Breast epithelium (tissue), 4 donors: Measurements from ENCODE around the gene CHST8. TPM values are rescaled to one million over a fixed set of nuclear protein-coding genes. Genes with fewer than 3 reads are reported as not detected.
A peak's percentile ranks its signal among the peaks of the same experiment; 100 is the strongest.

ENCODE experiments used
- DNase-seq, 2 donors: peaks; one replicate each; pipeline ENCODE4 v3.0.0-alpha.2; 2019; ENCODE audit warnings: low spot score in 2 of 2
- H3K27ac ChIP-seq, 2 donors: fragments of 200-600 bp; sonication (generic) in 1 of 2; one replicate each; pipeline ENCODE4 v1.5.1; 2016 to 2019; ENCODE audit warnings: mild to moderate bottlenecking in 1 of 2
- H3K27me3 ChIP-seq, 2 donors: fragments of 200-600 bp; sonication (generic) in 1 of 2; one replicate each; pipeline versions ENCODE4 v1.5.1 to v1.6.0; 2017 to 2019; ENCODE audit warnings: control low read depth in 1 of 2, mild to moderate bottlenecking in 1 of 2
- H3K36me3 ChIP-seq: fragments of 200-600 bp; one replicate; pipeline ENCODE4 v1.5.1; 2019
- H3K4me1 ChIP-seq, 2 donors: fragments of 200-600 bp; sonication (generic); one replicate each; pipeline ENCODE4 v1.5.1; 2016 to 2019; ENCODE audit warnings: control low read depth in 1 of 2
- H3K4me3 ChIP-seq, 3 donors: fragments of 200-600 bp; sonication (generic); 1 replicate in 2 of 3; 2 replicates in 1 of 3; pipeline ENCODE4 v1.5.1; 2016 to 2019; ENCODE audit warnings: mild to moderate bottlenecking in 3 of 3, moderate library complexity in 2 of 3
- H3K9me3 ChIP-seq, 2 donors: fragments of 200-600 bp; sonication (generic) in 1 of 2; one replicate each; pipeline ENCODE4 v1.5.1; 2016 to 2019; ENCODE audit warnings: control low read depth in 1 of 2
- POLR2A ChIP-seq: fragments of 450-650 bp; IDR thresholded peaks from one replicate; pipeline ENCODE4 v1.6.1; 2016; ENCODE audit warnings: antibody characterized with exemption, mild to moderate bottlenecking, moderate library complexity
- POLR2AphosphoS5 ChIP-seq, 3 donors: sonication (generic); formaldehyde crosslinking; IDR thresholded peaks; one replicate each; pipeline ENCODE4 v1.6.1; 2017; ENCODE audit warnings: antibody characterized with exemption in 3 of 3
- intact Hi-C: fragments of 100-400 bp; cut with DNase I; formaldehyde crosslinking; loops from one replicate; pipeline ENCODE4 v1.15.1; 2023; ENCODE audit warnings: low total_unique reads
- total RNA-seq, 3 donors: library from RNA; depleted of rRNA; stranded (reverse); fragments of >200 nt; gene quantifications; one replicate each; pipeline ENCODE4 v1.1.0, GENCODE V29; 2016
- TF ChIP-seq, protein P1 (sequence below), 3 donors: fragments of 450-650 bp; IDR thresholded peaks; one replicate each; pipeline ENCODE4 v1.5.1; 2016 to 2017; ENCODE audit warnings: antibody characterized with exemption in 3 of 3, mild to moderate bottlenecking in 3 of 3, moderate library complexity in 3 of 3

Gene CHST8
- total RNA-seq, 3 donors from 2014 or later, result 0.16 to 14.1 (median 1.6) TPM

DNA sequence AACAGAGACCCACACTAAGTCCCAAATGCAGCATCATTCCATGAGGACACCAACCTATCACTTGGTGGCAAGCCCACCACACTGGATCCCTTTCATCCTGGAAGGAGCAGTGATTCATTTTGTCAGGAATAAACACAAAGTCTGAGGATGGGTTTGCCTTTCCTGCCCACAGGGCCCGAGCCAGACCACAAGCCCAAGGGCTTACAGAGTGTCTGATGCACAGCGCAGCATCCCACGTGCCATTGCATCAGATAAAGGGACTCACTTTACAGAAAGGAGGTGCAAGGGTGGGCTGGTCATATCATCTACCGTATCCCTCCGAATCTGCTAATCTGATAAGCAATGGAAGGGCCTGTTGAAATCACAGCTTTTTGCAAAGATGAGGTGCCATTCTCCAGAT is 162.7 kb downstream of the CHST8 start:
- H3K4me3 ChIP-seq, result no peak overlapping the region
- peaks cover 0 to 28% of the 10 kb centered on the region in 2 donors for H3K27me3 ChIP-seq
- intact Hi-C loops, result no loop called here
- TF ChIP-seq, protein P1, sequence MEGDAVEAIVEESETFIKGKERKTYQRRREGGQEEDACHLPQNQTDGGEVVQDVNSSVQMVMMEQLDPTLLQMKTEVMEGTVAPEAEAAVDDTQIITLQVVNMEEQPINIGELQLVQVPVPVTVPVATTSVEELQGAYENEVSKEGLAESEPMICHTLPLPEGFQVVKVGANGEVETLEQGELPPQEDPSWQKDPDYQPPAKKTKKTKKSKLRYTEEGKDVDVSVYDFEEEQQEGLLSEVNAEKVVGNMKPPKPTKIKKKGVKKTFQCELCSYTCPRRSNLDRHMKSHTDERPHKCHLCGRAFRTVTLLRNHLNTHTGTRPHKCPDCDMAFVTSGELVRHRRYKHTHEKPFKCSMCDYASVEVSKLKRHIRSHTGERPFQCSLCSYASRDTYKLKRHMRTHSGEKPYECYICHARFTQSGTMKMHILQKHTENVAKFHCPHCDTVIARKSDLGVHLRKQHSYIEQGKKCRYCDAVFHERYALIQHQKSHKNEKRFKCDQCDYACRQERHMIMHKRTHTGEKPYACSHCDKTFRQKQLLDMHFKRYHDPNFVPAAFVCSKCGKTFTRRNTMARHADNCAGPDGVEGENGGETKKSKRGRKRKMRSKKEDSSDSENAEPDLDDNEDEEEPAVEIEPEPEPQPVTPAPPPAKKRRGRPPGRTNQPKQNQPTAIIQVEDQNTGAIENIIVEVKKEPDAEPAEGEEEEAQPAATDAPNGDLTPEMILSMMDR (IDR thresholded peaks at IDR 0.05), result no peak
- no peak for TF ChIP-seq POLR2AphosphoS5 (IDR thresholded peaks at IDR 0.05)
- no peak for TF ChIP-seq POLR2A
- no peaks in the 10 kb centered on the region for H3K4me1 ChIP-seq
- DNase-seq, result no peak
- no peaks in the 10 kb centered on the region for H3K9me3 ChIP-seq
- H3K27ac ChIP-seq, result no peak overlapping the region
- no peaks in the 10 kb centered on the region for H3K36me3 ChIP-seq

DNA sequence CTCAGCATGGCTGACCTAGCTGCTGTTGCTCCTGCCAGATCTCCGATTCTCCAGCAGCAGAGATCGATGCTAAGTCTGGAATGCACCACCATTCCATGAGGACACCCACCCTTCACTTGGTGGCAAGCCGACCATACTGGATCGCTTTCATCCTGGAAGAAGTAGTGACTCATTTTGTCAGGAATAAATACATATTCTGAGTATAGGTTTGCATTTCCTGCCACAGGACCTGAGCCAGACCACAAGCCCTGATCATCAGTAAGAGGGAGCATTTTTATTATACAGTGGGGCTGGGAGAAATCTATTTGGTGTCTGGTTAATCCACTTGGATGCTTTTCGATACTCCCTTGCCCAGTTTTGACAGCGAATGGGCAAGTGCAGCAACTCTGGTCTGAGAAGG is 164.0 kb downstream of the CHST8 start:
- TF ChIP-seq, protein P1 (IDR thresholded peaks at IDR 0.05), result no peak
- TF ChIP-seq POLR2AphosphoS5 (IDR thresholded peaks at IDR 0.05) (no peak), POLR2A (no peak)
- H3K4me1 ChIP-seq, result no peaks in the 10 kb centered on the region
- no peaks in the 10 kb centered on the region for H3K36me3 ChIP-seq
- H3K9me3 ChIP-seq, result no peaks in the 10 kb centered on the region
- no peak overlapping the region for H3K27ac ChIP-seq
- H3K27me3 ChIP-seq, result peaks cover 0 to 14% of the 10 kb centered on the region in 2 donors
- intact Hi-C loops, result no loop called here
- H3K4me3 ChIP-seq, result no peak overlapping the region
- no peak for DNase-seq

DNA sequence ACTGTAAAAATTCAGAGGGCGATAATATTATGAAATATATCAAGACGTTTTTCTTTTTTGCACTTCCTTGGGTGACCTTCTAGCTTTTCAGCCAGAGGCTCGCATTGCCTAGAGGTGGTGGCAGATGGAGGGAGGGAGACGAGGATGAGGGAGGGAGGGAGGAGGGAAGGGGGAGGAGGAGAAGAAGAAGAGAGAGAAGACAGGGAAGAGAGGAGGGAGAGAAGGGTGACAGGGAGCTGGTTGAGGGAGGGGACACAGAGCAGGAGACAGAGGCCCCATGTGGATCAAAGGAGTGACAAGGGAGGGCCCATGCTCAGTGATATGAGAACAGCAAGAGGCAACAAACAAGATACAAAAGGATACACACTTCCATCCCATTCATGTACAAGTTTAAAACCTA is 166.9 kb downstream of the CHST8 start:
- intact Hi-C loops, result no loop called here
- no peak for TF ChIP-seq POLR2A
- TF ChIP-seq, protein P1 (IDR thresholded peaks at IDR 0.05), result no peak
- no peak for TF ChIP-seq POLR2AphosphoS5 (IDR thresholded peaks at IDR 0.05)

DNA sequence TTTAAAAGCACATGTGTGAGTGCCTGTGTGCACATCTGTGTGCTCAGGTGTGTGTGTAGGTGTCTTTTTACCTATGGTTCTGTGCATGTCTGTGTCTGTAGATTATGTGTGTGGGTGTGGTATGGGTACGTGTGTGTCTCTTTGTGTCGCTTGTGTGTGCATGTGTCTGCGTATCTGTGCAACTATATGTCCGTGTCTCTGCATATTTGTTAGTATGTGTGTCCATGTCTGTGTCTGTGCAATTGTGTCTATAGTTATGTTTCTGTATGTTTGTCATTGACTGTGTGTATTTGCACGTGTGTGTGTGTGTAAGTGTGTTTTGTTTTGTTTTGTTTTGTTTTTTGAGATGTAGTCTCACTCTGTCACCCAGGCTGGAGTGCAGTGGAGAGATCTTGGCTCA is 167.6 kb downstream of the CHST8 start:
- no peak for DNase-seq
- Histone ChIP-seq H3K27me3 (peaks cover 0 to 8% of the 10 kb centered on the region in 2 donors), H3K4me1 (peaks cover under 1 to 2% of the 10 kb centered on the region in 2 donors), H3K9me3 (no peaks in the 10 kb centered on the region), H3K36me3 (no peaks in the 10 kb centered on the region), H3K27ac (no peak overlapping the region), H3K4me3 (no peak overlapping the region)
- intact Hi-C loops, result no loop called here
- no peak for TF ChIP-seq POLR2AphosphoS5 (IDR thresholded peaks at IDR 0.05)
- TF ChIP-seq, protein P1 (IDR thresholded peaks at IDR 0.05), result no peak

More for the DNA sequence above, 166.9 kb downstream of the CHST8 start:
- Histone ChIP-seq H3K27me3 (peaks cover 0 to 9% of the 10 kb centered on the region in 2 donors), H3K27ac (no peak overlapping the region), H3K36me3 (no peaks in the 10 kb centered on the region), H3K9me3 (no peaks in the 10 kb centered on the region), H3K4me3 (no peak overlapping the region), H3K4me1 (no peaks in the 10 kb centered on the region)
- no peak for DNase-seq

- H3K27ac ChIP-seq, result peak overlapping the region; percentile 95 to 99
Observed at GRCh38 chr19:33794683-33795369, 173.1 kb downstream of the CHST8 start.

More at GRCh38 chr19:33794683-33795369, 173.1 kb downstream of the CHST8 start:
- intact Hi-C loops, result no loop called here
- Histone ChIP-seq H3K4me1 (peaks cover 6 to 7% of the 10 kb centered on the region in 2 donors), H3K9me3 (no peaks in the 10 kb centered on the region), H3K36me3 (no peaks in the 10 kb centered on the region), H3K27me3 (no peaks in the 10 kb centered on the region), H3K4me3 (peak overlapping the region; percentile 61 to 99 (median 86))
- TF ChIP-seq, protein P1 (IDR thresholded peaks at IDR 0.05), result peak in 1 of 3 donors; percentile 73
- TF ChIP-seq POLR2AphosphoS5 (IDR thresholded peaks at IDR 0.05), result no peak
- no peak for DNase-seq
